CD14-positive monocyte (primary cell): Measurements from ENCODE around the gene AFDN. TPM values are rescaled to one million over a fixed set of nuclear protein-coding genes. Genes with fewer than 3 reads are reported as not detected.

Experiments used
- DNase-seq, 3 donors: peaks; one replicate each; pipeline ENCODE4 v3.0.0-alpha.2; 2011 to 2022
- H2AFZ ChIP-seq: 2 replicates; pipeline ENCODE4 v1.6.0; 2012; ENCODE audit warnings: mild to moderate bottlenecking, low read depth, low read length, inconsistent platforms; ENCODE audit not compliant: insufficient read depth, poor library complexity, severe bottlenecking
- H3K27ac ChIP-seq, 2 donors: 1 replicate in 1 of 2; 2 replicates in 1 of 2; pipeline ENCODE4 v1.5.1; 2012 to 2013; ENCODE audit warnings: low read length in 2 of 2, control low read depth in 1 of 2, inconsistent platforms in 1 of 2, low read depth in 1 of 2, mild to moderate bottlenecking in 1 of 2
- H3K27me3 ChIP-seq, 2 donors: one replicate each; pipeline versions ENCODE4 v1.6.0 to v1.6.1; 2011 to 2013; ENCODE audit warnings: low read length in 2 of 2; ENCODE audit not compliant: control insufficient read depth in 2 of 2, insufficient read depth in 2 of 2
- H3K36me3 ChIP-seq, 2 donors: replicated peaks in 1 of 2; 1 replicate in 1 of 2; 2 replicates in 1 of 2; pipeline versions ENCODE4 v1.5.1 to v1.6.1; 2012 to 2013; ENCODE audit warnings: low read length in 2 of 2, control low read depth in 1 of 2, inconsistent platforms in 1 of 2, mild to moderate bottlenecking in 1 of 2; ENCODE audit not compliant: insufficient read depth in 2 of 2, control insufficient read depth in 1 of 2
- H3K4me1 ChIP-seq, 2 donors: 1 replicate in 1 of 2; 2 replicates in 1 of 2; pipeline versions ENCODE4 v1.5.1 to v1.6.1; 2012 to 2013; ENCODE audit warnings: low read length in 2 of 2, control low read depth in 1 of 2, inconsistent platforms in 1 of 2, mild to moderate bottlenecking in 1 of 2, moderate library complexity in 1 of 2; ENCODE audit not compliant: insufficient read depth in 2 of 2, control insufficient read depth in 1 of 2
- H3K4me2 ChIP-seq: replicated peaks from 2 replicates; pipeline ENCODE3; 2012; ENCODE audit warnings: low read length, moderate library complexity, mild to moderate bottlenecking; ENCODE audit not compliant: poor library complexity, severe bottlenecking; ENCODE audit errors: extremely low read depth
- H3K4me3 ChIP-seq, 3 experiments: fragments of 200-600 bp in 1 of 3; sonication (generic) in 1 of 3; replicated peaks in 1 of 3; 1 replicate in 2 of 3; 2 replicates in 1 of 3; pipeline ENCODE4 v1.5.1; 2011 to 2013; ENCODE audit warnings: low read length in 3 of 3, mild to moderate bottlenecking in 3 of 3, control low read depth in 2 of 3, low read depth in 2 of 3, inconsistent platforms in 1 of 3, moderate library complexity in 1 of 3
- H3K79me2 ChIP-seq: 2 replicates; pipeline ENCODE4 v1.6.0; 2012; ENCODE audit warnings: mild to moderate bottlenecking, control low read depth, inconsistent platforms, low read length, moderate library complexity; ENCODE audit not compliant: insufficient read depth
- H3K9ac ChIP-seq: 2 replicates; pipeline ENCODE4 v1.6.0; 2017; ENCODE audit warnings: low read length, mild to moderate bottlenecking; ENCODE audit not compliant: insufficient read depth, poor library complexity, severe bottlenecking
- H3K9me3 ChIP-seq, 2 donors: replicated peaks in 1 of 2; 1 replicate in 1 of 2; 2 replicates in 1 of 2; pipeline versions ENCODE4 v1.5.1 to v1.6.1; 2012 to 2013; ENCODE audit warnings: low read length in 2 of 2, control low read depth in 1 of 2; ENCODE audit not compliant: control insufficient read depth in 1 of 2, insufficient read depth in 1 of 2
- H4K20me1 ChIP-seq: 2 replicates; pipeline ENCODE4 v1.6.0; 2012; ENCODE audit warnings: mild to moderate bottlenecking, low read length, control low read depth, moderate library complexity; ENCODE audit not compliant: insufficient read depth
- H3K27ac Mint-ChIP-seq, 7 donors: one replicate each; pipeline ENCODE4 v1.8.0; 2020; ENCODE audit warnings: mild to moderate bottlenecking in 7 of 7, mixed read lengths in 7 of 7, moderate library complexity in 6 of 7, inconsistent platforms in 2 of 7
- H3K27me3 Mint-ChIP-seq, 3 donors: one replicate each; pipeline ENCODE4 v1.8.0; 2021 to 2022; ENCODE audit warnings: low read depth in 3 of 3, mild to moderate bottlenecking in 3 of 3, mixed read lengths in 3 of 3, moderate library complexity in 3 of 3, inconsistent platforms in 1 of 3
- H3K36me3 Mint-ChIP-seq, 2 donors: one replicate each; pipeline ENCODE4 v1.8.0; 2020; ENCODE audit warnings: mixed read lengths in 2 of 2, inconsistent platforms in 1 of 2, mild to moderate bottlenecking in 1 of 2
- H3K4me1 Mint-ChIP-seq: one replicate; pipeline ENCODE4 v1.8.0; 2020; ENCODE audit warnings: mild to moderate bottlenecking, mixed read lengths
- H3K4me3 Mint-ChIP-seq, 2 donors: one replicate each; pipeline ENCODE4 v1.8.0; 2020; ENCODE audit warnings: mild to moderate bottlenecking in 2 of 2, mixed read lengths in 2 of 2, moderate library complexity in 1 of 2
- H3K9me3 Mint-ChIP-seq, 7 donors: one replicate each; pipeline ENCODE4 v1.8.0; 2020 to 2022; ENCODE audit warnings: mixed read lengths in 7 of 7, mild to moderate bottlenecking in 6 of 7, moderate library complexity in 6 of 7, inconsistent platforms in 2 of 7
- WGBS: methylation state at CpG from one replicate; pipeline ENCODE4 v1.1.5; 2013; ENCODE audit warnings: missing lambda C conversion rate; ENCODE audit not compliant: insufficient coverage; 5-methylcytosine and 5-hydroxymethylcytosine counted together
- intact Hi-C, 2 donors: fragments of 100-400 bp; cut with micrococcal nuclease; formaldehyde crosslinking; loops; one replicate each; pipeline versions ENCODE4 v1.15.0 to v1.15.1; 2023
- polyA plus RNA-seq, 3 donors: library from polyadenylated mRNA; depleted of rRNA in 1 of 3; unstranded in 2 of 3; stranded (reverse) in 1 of 3; fragments of 300-500 nt in 2 of 3; fragments of >200 nt in 1 of 3; fragmentation: Illumina TruSeq in 2 of 3; gene quantifications; 1 replicate in 2 of 3; 2 replicates in 1 of 3; pipeline ENCODE4 v1.2.3, GENCODE V29; 2012 to 2021
- TF ChIP-seq, protein P1 (sequence below): fragments of 200-600 bp; IDR thresholded peaks from one replicate; pipeline ENCODE4 v1.8.0; 2022; ENCODE audit warnings: antibody characterized with exemption, mild to moderate bottlenecking

Gene AFDN
- polyA plus RNA-seq, 3 donors, result 0.03 to 1.5 TPM; not detected in 1

DNA sequence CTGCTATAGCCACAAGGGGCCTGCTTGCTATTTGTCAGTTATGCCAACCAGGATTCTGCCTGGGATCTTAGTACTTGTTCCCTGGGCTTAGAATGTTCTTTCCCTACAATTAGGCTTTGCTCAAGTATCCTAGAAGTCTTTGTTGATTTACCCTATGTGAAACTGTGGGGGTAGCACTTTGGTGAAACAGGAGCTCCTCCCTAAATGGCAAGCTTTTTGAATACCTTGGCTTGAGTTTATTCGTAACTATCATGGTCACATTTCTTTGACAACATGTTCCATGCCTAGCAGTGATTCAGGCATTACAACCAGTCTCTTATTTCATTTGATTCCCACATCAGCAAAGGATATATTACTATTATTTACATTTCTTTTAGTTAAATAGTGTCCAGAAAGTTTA is 21.2 kb downstream of the AFDN start:
- TF ChIP-seq, protein P1, sequence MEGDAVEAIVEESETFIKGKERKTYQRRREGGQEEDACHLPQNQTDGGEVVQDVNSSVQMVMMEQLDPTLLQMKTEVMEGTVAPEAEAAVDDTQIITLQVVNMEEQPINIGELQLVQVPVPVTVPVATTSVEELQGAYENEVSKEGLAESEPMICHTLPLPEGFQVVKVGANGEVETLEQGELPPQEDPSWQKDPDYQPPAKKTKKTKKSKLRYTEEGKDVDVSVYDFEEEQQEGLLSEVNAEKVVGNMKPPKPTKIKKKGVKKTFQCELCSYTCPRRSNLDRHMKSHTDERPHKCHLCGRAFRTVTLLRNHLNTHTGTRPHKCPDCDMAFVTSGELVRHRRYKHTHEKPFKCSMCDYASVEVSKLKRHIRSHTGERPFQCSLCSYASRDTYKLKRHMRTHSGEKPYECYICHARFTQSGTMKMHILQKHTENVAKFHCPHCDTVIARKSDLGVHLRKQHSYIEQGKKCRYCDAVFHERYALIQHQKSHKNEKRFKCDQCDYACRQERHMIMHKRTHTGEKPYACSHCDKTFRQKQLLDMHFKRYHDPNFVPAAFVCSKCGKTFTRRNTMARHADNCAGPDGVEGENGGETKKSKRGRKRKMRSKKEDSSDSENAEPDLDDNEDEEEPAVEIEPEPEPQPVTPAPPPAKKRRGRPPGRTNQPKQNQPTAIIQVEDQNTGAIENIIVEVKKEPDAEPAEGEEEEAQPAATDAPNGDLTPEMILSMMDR, result no peak
- H2AFZ ChIP-seq, result no peak overlapping the region
- H3K4me3 Mint-ChIP-seq, result no peak overlapping the region
- H3K27me3 ChIP-seq, result peaks cover 2 to 5% of the 10 kb centered on the region in 2 donors
- H3K27me3 Mint-ChIP-seq, result peaks cover 4 to 13% (median 13%) of the 10 kb centered on the region in 3 donors
- intact Hi-C loops, result no loop called here
- H3K4me3 ChIP-seq, result no peak overlapping the region
- H4K20me1 ChIP-seq, result no peaks in the 10 kb centered on the region
- H3K9me3 ChIP-seq, result no peaks in the 10 kb centered on the region
- no peaks in the 10 kb centered on the region for H3K79me2 ChIP-seq
- no peak overlapping the region for H3K4me2 ChIP-seq
- no peak overlapping the region for H3K27ac ChIP-seq
- WGBS, result no CpG with 5 or more reads among the region's 1 CpG
- no peaks in the 10 kb centered on the region for H3K36me3 Mint-ChIP-seq
- no peaks in the 10 kb centered on the region for H3K4me1 Mint-ChIP-seq
- H3K9me3 Mint-ChIP-seq, result peaks cover 0 to 2% (median 0%) of the 10 kb centered on the region in 7 donors
- DNase-seq, result no peak
- H3K4me1 ChIP-seq, result no peaks in the 10 kb centered on the region
- H3K36me3 ChIP-seq, result no peaks in the 10 kb centered on the region
- H3K9ac ChIP-seq, result no peak overlapping the region
- H3K27ac Mint-ChIP-seq, result no peak overlapping the region

DNA sequence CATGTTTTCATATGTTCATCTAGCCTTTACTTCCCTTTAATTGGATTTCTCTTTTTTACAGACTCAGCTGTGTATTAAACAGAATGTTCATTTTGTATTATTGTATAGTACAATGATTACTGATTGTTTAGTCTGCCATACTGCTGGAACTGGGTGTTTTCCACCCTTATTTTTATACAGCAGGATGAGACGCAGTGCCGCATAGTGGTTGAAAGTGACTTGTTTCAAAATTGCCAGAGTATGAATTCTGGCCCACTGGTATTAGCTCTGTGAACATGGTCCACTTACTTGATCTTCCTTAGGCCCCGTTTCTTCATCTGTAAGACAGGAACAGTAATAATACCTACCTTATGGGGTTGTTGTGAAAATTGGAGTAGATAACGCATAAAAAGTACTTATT is 22.1 kb downstream of the AFDN start:
- Mint-ChIP-seq H3K27me3 (peaks cover 4 to 13% (median 13%) of the 10 kb centered on the region in 3 donors), H3K4me1 (no peaks in the 10 kb centered on the region), H3K9me3 (peaks cover 0 to 2% (median 0%) of the 10 kb centered on the region in 7 donors), H3K4me3 (no peak overlapping the region), H3K36me3 (no peaks in the 10 kb centered on the region), H3K27ac (no peak overlapping the region)
- intact Hi-C loops, result no loop called here
- Histone ChIP-seq H3K4me3 (no peak overlapping the region), H2AFZ (no peak overlapping the region), H3K4me2 (no peak overlapping the region), H4K20me1 (no peaks in the 10 kb centered on the region), H3K27ac (no peak overlapping the region), H3K79me2 (no peaks in the 10 kb centered on the region), H3K27me3 (peaks cover 2 to 8% of the 10 kb centered on the region in 2 donors), H3K4me1 (no peaks in the 10 kb centered on the region), H3K36me3 (no peaks in the 10 kb centered on the region), H3K9ac (no peak overlapping the region), H3K9me3 (no peaks in the 10 kb centered on the region)
- TF ChIP-seq, protein P1, result no peak
- 100% methylated on average over 2 of the region's 4 CpGs for WGBS
- DNase-seq, result no peak
